Ramos (cell line): Measurements from ENCODE around the gene ICAM1.

Source experiments
- in situ Hi-C: fragments of 300-500 bp; cut with MboI; formaldehyde crosslinking; loops from one replicate; pipeline ENCODE4 v1.14.3; 2022; ENCODE audit warnings: low sequenced_read_pairs; ENCODE audit not compliant: unreplicated experiment

The ICAM1 gene

GRCh38 chr19:10335352-10335985 lies 64.5 kb downstream of the ICAM1 start:
- in situ Hi-C loops, result no loop called here
